Lower lobe of right lung (tissue), 2 donors: ENCODE results near the gene NRDC. TPM values are rescaled to one million over a fixed set of nuclear protein-coding genes. Genes with fewer than 3 reads are reported as not detected.

Source experiments
- ATAC-seq, 2 donors: fragments of 200-7000 bp; cut with Tn5 transposase; one replicate each; pipeline ENCODE4 v1.9.1; 2020 to 2022; ENCODE audit warnings: mild to moderate bottlenecking in 2 of 2, moderate library complexity in 2 of 2
- DNase-seq: peaks from one replicate; pipeline ENCODE4 v3.0.0-alpha.2; 2020
- H3K27ac ChIP-seq: fragments of 200-600 bp; one replicate; pipeline ENCODE4 v1.8.0; 2022
- H3K27me3 ChIP-seq: fragments of 200-600 bp; one replicate; pipeline ENCODE4 v1.8.0; 2022; ENCODE audit warnings: low read depth
- H3K36me3 ChIP-seq: fragments of 200-600 bp; one replicate; pipeline ENCODE4 v1.8.0; 2022; ENCODE audit warnings: mild to moderate bottlenecking
- H3K4me1 ChIP-seq: fragments of 200-600 bp; one replicate; pipeline ENCODE4 v1.8.0; 2022
- H3K4me3 ChIP-seq: fragments of 200-600 bp; one replicate; pipeline ENCODE4 v1.8.0; 2022; ENCODE audit warnings: mild to moderate bottlenecking
- H3K9me3 ChIP-seq: fragments of 200-600 bp; one replicate; pipeline ENCODE4 v1.8.0; 2022
- CTCF ChIP-seq: fragments of 200-600 bp; IDR thresholded peaks from one replicate; pipeline ENCODE4 v1.8.0; 2022; ENCODE audit warnings: antibody characterized with exemption, mild to moderate bottlenecking
- intact Hi-C: fragments of 100-400 bp; cut with DNase I; formaldehyde crosslinking; loops from one replicate; pipeline ENCODE4 v1.11.0; 2022
- total RNA-seq: library from RNA; stranded (reverse); fragmentation: NEBNext Ultra II Directional; extraction: Animal tissue kit (Norgen Biotek cat#: 25700); gene quantifications from one replicate; pipeline ENCODE4 v1.2.1, GENCODE V29; 2021
- donor health status: DM: no; HTN: yes; CAD: no; lungs with severe emphysema.

NRDC gene
- total RNA-seq, 1 donor from 2014 or later, result 115 TPM

- no peak for TF ChIP-seq CTCF
- intact Hi-C loops, result no loop called here
- no peak overlapping the region for H3K4me3 ChIP-seq
- H3K27me3 ChIP-seq, result no peaks in the 10 kb centered on the region
- H3K27ac ChIP-seq, result no peak overlapping the region
- no peaks in the 10 kb centered on the region for H3K9me3 ChIP-seq
- H3K36me3 ChIP-seq, result no peaks in the 10 kb centered on the region
- no peak for DNase-seq
- peaks cover 32% of the 10 kb centered on the region for H3K4me1 ChIP-seq
- no peak for ATAC-seq
These were observed 7.8 kb downstream of the NRDC start for GRCh38 chr1:51870603-51871350.

- peaks cover 7% of the 10 kb centered on the region for H3K36me3 ChIP-seq
- no peak for TF ChIP-seq CTCF
- intact Hi-C loops, result no loop called here
- ATAC-seq (no peak), DNase-seq (no peak)
- H3K27ac ChIP-seq, result no peak overlapping the region
- peaks cover 15% of the 10 kb centered on the region for H3K4me1 ChIP-seq
- H3K27me3 ChIP-seq, result no peaks in the 10 kb centered on the region
- no peaks in the 10 kb centered on the region for H3K9me3 ChIP-seq
- H3K4me3 ChIP-seq, result no peak overlapping the region
These were observed 10.9 kb downstream of the NRDC start for GRCh38 chr1:51867479-51868232.

GRCh38 chr1:51863384-51863783 is 15.1 kb downstream of the NRDC start:
- Histone ChIP-seq H3K36me3 (peaks cover 11% of the 10 kb centered on the region), H3K9me3 (no peaks in the 10 kb centered on the region), H3K27ac (no peak overlapping the region), H3K4me1 (no peaks in the 10 kb centered on the region), H3K27me3 (no peaks in the 10 kb centered on the region), H3K4me3 (no peak overlapping the region)
- no peak for DNase-seq
- no peak for ATAC-seq
- TF ChIP-seq CTCF, result no peak
- intact Hi-C loops, result no loop called here

GRCh38 chr1:51861669-51862068 is 16.9 kb downstream of the NRDC start:
- peaks cover 11% of the 10 kb centered on the region for H3K36me3 ChIP-seq
- H3K4me1 ChIP-seq, result no peaks in the 10 kb centered on the region
- ATAC-seq (no peak), DNase-seq (no peak)
- intact Hi-C loops, result no loop called here
- H3K27ac ChIP-seq, result no peak overlapping the region
- H3K27me3 ChIP-seq, result no peaks in the 10 kb centered on the region
- TF ChIP-seq CTCF, result no peak
- no peaks in the 10 kb centered on the region for H3K9me3 ChIP-seq
- H3K4me3 ChIP-seq, result no peak overlapping the region

GRCh38 chr1:51859735-51860134 is 18.8 kb downstream of the NRDC start:
- Histone ChIP-seq H3K9me3 (no peaks in the 10 kb centered on the region), H3K27me3 (no peaks in the 10 kb centered on the region), H3K27ac (no peak overlapping the region), H3K36me3 (peaks cover 21% of the 10 kb centered on the region), H3K4me3 (no peak overlapping the region), H3K4me1 (no peaks in the 10 kb centered on the region)
- DNase-seq, result no peak
- intact Hi-C loops, result no loop called here
- TF ChIP-seq CTCF, result no peak
- ATAC-seq, result no peak
